Astrocyte of the hippocampus (primary cell): ENCODE measurements around the gene SYDE2.
A peak's percentile ranks its signal among the peaks of the same experiment; 100 is the strongest.

Experiments
- DNase-seq: peaks from one replicate; pipeline ENCODE4 v3.0.0; 2011; ENCODE audit warnings: low read depth, low spot score

SYDE2 gene

GRCh38 chr1:85132078-85132720, 68.6 kb downstream of the SYDE2 start:
- no peak for DNase-seq

DNA sequence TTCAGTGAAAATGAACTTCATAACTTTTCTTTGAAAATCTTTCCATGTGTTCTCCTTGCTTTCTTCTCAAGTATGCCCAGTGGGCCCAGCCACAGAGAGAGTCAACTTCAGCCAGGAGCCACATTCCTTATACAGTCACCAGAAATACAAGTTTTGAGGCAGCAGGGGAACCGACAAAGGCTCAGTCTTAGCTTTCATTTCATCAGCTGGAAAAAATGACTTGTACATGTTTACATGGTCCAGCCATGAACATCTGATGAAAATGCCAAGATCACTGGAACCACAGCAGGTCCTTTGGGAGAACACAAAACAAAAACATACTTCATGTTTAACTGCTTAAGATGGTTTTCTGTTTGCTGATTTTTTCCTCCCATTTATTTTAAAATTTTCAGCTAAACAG, 72.5 kb downstream of the SYDE2 start:
- DNase-seq, result peak; percentile 25

DNA sequence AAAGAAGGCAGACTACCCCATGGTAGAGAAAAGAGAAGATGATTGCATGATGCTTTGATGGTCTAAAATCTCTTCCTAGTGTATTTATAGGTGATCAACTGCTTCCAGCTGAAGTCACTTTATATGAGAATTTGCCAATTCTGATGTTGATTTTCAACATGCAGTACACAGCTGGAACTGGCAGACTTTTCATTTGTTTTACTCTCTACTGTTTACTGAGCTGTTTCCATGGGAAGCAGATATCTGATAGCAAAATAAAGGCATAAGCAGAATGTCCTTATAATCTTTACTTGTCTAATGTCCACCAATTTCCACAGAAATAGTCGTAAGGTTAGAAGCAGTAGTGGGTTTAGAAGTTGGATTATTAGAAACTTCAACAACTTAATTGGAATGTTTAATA, 74.9 kb downstream of the SYDE2 start:
- DNase-seq, result no peak

DNA sequence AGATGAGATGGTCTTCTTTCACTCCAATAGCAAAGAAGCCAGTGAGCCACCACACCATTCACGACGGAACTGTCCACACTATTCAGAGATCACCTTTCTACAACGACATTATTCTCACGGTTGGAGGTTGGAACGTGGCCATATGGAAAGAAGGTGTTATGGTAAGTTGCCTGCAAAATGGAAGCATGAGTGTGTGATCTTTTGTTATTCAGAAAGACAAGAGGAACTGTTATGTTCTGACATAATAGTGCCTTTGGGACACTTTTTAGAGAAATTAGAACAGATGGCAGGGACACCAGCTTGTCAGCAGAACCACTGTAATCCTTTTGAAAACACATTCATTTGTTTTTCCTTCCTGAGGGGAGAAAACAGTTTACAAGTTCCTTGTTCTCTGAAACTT, 76.7 kb downstream of the SYDE2 start:
- no peak for DNase-seq

GRCh38 chr1:85122169-85122568, 78.6 kb downstream of the SYDE2 start:
- no peak for DNase-seq

- no peak for DNase-seq
Observed at GRCh38 chr1:85121744-85122143, 79.1 kb downstream of the SYDE2 start.

GRCh38 chr1:85118751-85119150, 82.1 kb downstream of the SYDE2 start:
- peak; percentile 34 for DNase-seq

DNA sequence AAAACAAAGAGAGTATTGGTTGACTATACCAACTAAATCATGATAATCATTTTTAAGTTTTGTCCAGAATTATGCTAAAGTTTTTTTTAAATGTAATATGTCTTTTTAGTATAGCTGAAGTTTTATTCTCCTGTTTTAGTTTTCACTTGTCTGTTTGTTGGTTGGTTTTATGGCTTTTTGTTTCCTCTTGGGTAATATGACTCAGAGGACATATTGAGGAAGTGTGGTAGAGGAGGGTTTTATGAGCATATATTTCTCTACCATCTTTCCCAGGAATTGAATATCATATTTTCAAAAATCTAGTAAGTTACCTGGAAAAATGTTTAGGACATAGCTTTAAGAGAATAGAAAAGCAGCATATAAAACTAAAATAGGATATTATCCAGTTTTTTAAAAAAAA, 84.0 kb downstream of the SYDE2 start:
- no peak for DNase-seq

GRCh38 chr1:85115933-85116332, 84.9 kb downstream of the SYDE2 start:
- no peak for DNase-seq

GRCh38 chr1:85111695-85112094, 89.1 kb downstream of the SYDE2 start:
- DNase-seq, result no peak

GRCh38 chr1:85109475-85109874, 91.3 kb downstream of the SYDE2 start:
- peak; percentile 76 for DNase-seq
